ENCODE measurements around the gene AHNAK. TPM values are rescaled to one million over a fixed set of nuclear protein-coding genes. Genes with fewer than 3 reads are reported as not detected.
A peak's percentile ranks its signal among the peaks of the same experiment; 100 is the strongest.
"Not testable (repeated sequence)": the region's sequence is repeated elsewhere in the genome, so short reads cannot be mapped to it uniquely, and the experiment has no call there.

The AHNAK gene
- total RNA-seq, 1 donor from 2014 or later = 809 TPM

- no peaks in the 10 kb centered on the region for H3K9me3 ChIP-seq
- H3K4me3 ChIP-seq = peak overlapping the region; percentile 80
- H3K27me3 ChIP-seq (ENCODE audit: low read depth) = no peaks in the 10 kb centered on the region
- intact Hi-C loops (cut with DNase I) = no loop called here
- TF ChIP-seq CTCF (IDR thresholded peaks at IDR 0.05) = no peak
- H3K36me3 ChIP-seq = peaks cover 73% of the 10 kb centered on the region
- peaks cover 59% of the 10 kb centered on the region for H3K4me1 ChIP-seq
- ATAC-seq (peak; percentile 20 to 51), DNase-seq (no peak)
- peak overlapping the region; percentile 86 for H3K27ac ChIP-seq
These were observed 27.9 kb upstream of the AHNAK start for GRCh38 chr11:62574363-62575071.

- peak; percentile 98 for DNase-seq
- Histone ChIP-seq H3K4me3 (peak within 1 kb of the TSS; percentile 80), H3K4me1 (peaks cover 59% of the 10 kb centered on the region), H3K9me3 (no peaks in the 10 kb centered on the region), H3K27ac (peak within 1 kb of the TSS; percentile 86), H3K36me3 (peaks cover 73% of the 10 kb centered on the region), H3K27me3 (ENCODE audit: low read depth) (no peaks in the 10 kb centered on the region)
- no peak for TF ChIP-seq CTCF (IDR thresholded peaks at IDR 0.05)
- intact Hi-C loops (cut with DNase I) = no loop called here
- peak; percentile 98 for ATAC-seq
These were observed 27.2 kb upstream of the AHNAK start, which contains the start of gene EEF1G for GRCh38 chr11:62573592-62574362. TSS of gene EEF1G (minus strand) at chr11:62573891. CDS start at chr11:62573842, 49 bp downstream.

- Histone ChIP-seq H3K27me3 (ENCODE audit: low read depth) (no peaks in the 10 kb centered on the region), H3K27ac (peak overlapping the region; percentile 78), H3K9me3 (no peaks in the 10 kb centered on the region), H3K36me3 (peaks cover 73% of the 10 kb centered on the region), H3K4me1 (peaks cover 59% of the 10 kb centered on the region), H3K4me3 (peak overlapping the region; percentile 80)
- TF ChIP-seq CTCF (IDR thresholded peaks at IDR 0.05) = no peak
- ATAC-seq (peak in 1 of 2 donors; percentile 6), DNase-seq (no peak)
- intact Hi-C loops (cut with DNase I) = no loop called here
These were observed 26.5 kb upstream of the AHNAK start for GRCh38 chr11:62573006-62573591.

- TF ChIP-seq CTCF (IDR thresholded peaks at IDR 0.05) = no peak
- DNase-seq = no peak
- H3K27me3 ChIP-seq (ENCODE audit: low read depth) = no peaks in the 10 kb centered on the region
- peak overlapping the region; percentile 78 for H3K27ac ChIP-seq
- peak overlapping the region; percentile 80 for H3K4me3 ChIP-seq
- intact Hi-C loops (cut with DNase I) = no loop called here
- no peak for ATAC-seq
- peaks cover 59% of the 10 kb centered on the region for H3K4me1 ChIP-seq
- H3K9me3 ChIP-seq = no peaks in the 10 kb centered on the region
- peaks cover 73% of the 10 kb centered on the region for H3K36me3 ChIP-seq
These were observed 25.8 kb upstream of the AHNAK start for GRCh38 chr11:62572431-62572830.

GRCh38 chr11:62571493-62571892 lies 24.9 kb upstream of the AHNAK start:
- intact Hi-C loops (cut with DNase I); ATAC-seq; H3K27ac ChIP-seq; H3K4me3 ChIP-seq; H3K27me3 ChIP-seq (ENCODE audit: low read depth); DNase-seq; H3K9me3 ChIP-seq: not testable (repeated sequence)
- Histone ChIP-seq H3K36me3 (peaks cover 73% of the 10 kb centered on the region), H3K4me1 (peaks cover 51% of the 10 kb centered on the region)

- intact Hi-C loops (cut with DNase I); H3K4me3 ChIP-seq; DNase-seq; H3K9me3 ChIP-seq; ATAC-seq; H3K27ac ChIP-seq; H3K27me3 ChIP-seq (ENCODE audit: low read depth): not testable (repeated sequence)
- peaks cover 45% of the 10 kb centered on the region for H3K4me1 ChIP-seq
- peaks cover 73% of the 10 kb centered on the region for H3K36me3 ChIP-seq
These were observed 24.3 kb upstream of the AHNAK start for GRCh38 chr11:62570903-62571302.

Data from lower lobe of right lung (tissue), 2 donors.